Left kidney (tissue), 8 donors: ENCODE measurements around the gene RSPO3. TPM values are rescaled to one million over a fixed set of nuclear protein-coding genes. Genes with fewer than 3 reads are reported as not detected.
A peak's percentile ranks its signal among the peaks of the same experiment; 100 is the strongest.
"Not testable (repeated sequence)": the region's sequence is repeated elsewhere in the genome, so short reads cannot be mapped to it uniquely, and the experiment has no call there.

Experiments
- DNase-seq: peaks from one replicate; pipeline ENCODE4 v3.0.0-alpha.2; 2013
- long read RNA-seq, 8 donors: transcript quantifications; one replicate each; lab custom pipeline, GENCODE V29; 2026
- polyA plus RNA-seq: library from polyadenylated mRNA; unstranded; fragments of 120-200 nt; gene quantifications from one replicate; pipeline ENCODE4 v1.2.1, GENCODE V29; 2013; ENCODE audit not compliant: insufficient read length

The RSPO3 gene, protein sequence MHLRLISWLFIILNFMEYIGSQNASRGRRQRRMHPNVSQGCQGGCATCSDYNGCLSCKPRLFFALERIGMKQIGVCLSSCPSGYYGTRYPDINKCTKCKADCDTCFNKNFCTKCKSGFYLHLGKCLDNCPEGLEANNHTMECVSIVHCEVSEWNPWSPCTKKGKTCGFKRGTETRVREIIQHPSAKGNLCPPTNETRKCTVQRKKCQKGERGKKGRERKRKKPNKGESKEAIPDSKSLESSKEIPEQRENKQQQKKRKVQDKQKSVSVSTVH
- 26.7 TPM for polyA plus RNA-seq
- long read RNA-seq, donor 1, transcript RSPO3-201 (5 exons, 2,697 nt) = major isoform, 8 of 8 reads
- long read RNA-seq, donor 1, partial matches to known transcripts = 0 of 8 reads
- long read RNA-seq, donor 1, other reads (novel, unspliced or antisense) = 0 of 8 reads
- long read RNA-seq, donor 2, transcript RSPO3-201 (5 exons, 2,697 nt) = major isoform, 7 of 7 reads
- long read RNA-seq, donor 2, partial matches to known transcripts = 0 of 7 reads
- long read RNA-seq, donor 2, other reads (novel, unspliced or antisense) = 0 of 7 reads
- long read RNA-seq, donor 3, partial matches to known transcripts = 0 of 2 reads
- long read RNA-seq, donor 3, other reads (novel, unspliced or antisense) = 0 of 2 reads
- long read RNA-seq, donor 4 = 0 reads
- long read RNA-seq, donor 5, partial matches to known transcripts = 0 of 1 reads
- long read RNA-seq, donor 5, other reads (novel, unspliced or antisense) = 0 of 1 reads
- long read RNA-seq, donor 6, transcript RSPO3-201 (5 exons, 2,697 nt) = major isoform, 6 of 6 reads
- long read RNA-seq, donor 6, partial matches to known transcripts = 0 of 6 reads
- long read RNA-seq, donor 6, other reads (novel, unspliced or antisense) = 0 of 6 reads
- long read RNA-seq, donor 7, transcript RSPO3-201 (5 exons, 2,697 nt) = major isoform, 9 of 14 reads
- long read RNA-seq, donor 7, partial matches to known transcripts = 5 of 14 reads
- long read RNA-seq, donor 7, other reads (novel, unspliced or antisense) = 0 of 14 reads
- long read RNA-seq, donor 8 = 0 reads

DNA sequence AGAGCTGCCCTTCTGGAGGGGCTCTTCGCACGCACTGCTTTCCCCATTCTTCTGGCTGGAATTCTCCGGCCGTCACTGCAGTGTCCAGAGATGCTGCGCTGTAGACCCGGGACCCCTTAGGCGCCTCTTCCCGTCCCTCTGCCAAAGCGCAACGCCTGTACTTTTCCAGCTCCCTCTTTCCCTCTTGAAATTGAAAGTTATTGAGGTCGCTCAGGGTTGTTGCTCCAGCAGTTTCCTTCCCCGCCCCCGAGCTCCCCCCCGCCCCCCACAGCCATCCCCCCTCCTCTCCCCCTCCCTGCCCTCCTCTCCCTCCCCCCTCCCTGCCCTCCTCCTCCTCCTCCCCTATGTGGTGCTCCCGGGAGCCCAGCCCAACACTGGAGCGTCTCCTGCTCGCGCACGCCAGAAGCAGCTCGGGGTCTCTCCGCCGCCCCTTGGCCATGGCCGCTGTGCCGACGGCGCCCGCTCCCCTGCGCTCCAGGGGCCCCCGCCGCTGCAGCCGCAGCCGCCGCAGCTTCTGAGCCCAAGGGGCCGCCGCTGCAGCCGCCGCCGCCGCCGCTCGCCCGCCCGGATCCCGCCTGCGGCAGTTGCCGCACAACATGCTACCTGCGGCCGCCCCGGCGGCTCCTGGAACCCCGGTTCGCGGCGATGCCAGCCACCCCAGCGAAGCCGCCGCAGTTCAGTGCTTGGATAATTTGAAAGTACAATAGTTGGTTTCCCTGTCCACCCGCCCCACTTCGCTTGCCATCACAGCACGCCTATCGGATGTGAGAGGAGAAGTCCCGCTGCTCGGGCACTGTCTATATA, at the start of gene RSPO3:
Gene RSPO3, plus strand, starts transcription at position 374 of the 804 bp plus-strand sequence. CDS start 522 bp downstream, outside the sequence.
- DNase-seq = peak; percentile 55

DNA sequence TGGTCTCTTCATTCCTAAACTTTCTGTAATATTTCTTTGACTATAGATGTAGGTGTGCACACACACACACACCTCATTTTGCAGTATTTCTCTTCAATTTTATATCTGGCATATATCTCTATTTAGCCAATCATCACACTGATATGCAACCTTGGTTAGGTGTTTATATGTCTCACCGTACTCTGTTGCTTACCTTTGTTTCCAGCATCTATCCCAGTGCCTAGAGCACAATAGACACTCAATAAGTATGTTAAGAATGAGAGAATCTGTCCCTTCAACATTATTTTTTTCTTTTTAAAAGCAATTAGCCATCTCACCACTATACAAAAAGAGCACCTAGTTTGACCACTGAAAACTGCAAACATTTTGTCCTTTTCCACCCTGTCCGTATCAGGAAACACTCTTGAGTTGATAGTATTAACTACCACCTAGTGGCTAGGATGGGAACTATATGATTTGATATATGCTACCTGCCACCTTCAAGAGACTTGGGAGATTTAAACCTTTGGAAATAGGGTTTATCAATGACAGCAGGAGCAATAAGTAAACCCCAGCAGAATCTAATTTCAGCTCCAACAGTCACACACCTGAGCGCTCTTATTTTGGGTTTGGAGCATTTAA, 48.7 kb upstream of the RSPO3 start:
- DNase-seq = peak; percentile 17

DNA sequence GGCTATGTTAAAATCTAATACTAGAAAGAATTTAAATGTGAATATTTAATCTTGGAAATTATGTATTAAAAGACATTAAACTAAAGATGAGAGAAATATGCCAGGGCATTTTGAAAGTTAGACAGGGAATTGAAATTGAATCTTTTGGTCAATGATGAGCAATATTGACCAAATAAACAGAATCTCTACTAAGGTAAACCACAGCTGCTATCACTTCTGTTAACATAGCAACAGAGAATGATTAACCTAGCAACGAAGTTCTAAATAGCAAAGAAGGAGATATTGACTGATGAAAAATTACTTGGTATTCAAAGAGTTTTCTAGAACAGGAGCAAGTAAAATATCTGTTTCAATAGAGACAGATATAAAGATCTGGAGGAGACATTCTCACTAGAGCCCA, 45.2 kb upstream of the RSPO3 start:
- DNase-seq = no peak

DNA sequence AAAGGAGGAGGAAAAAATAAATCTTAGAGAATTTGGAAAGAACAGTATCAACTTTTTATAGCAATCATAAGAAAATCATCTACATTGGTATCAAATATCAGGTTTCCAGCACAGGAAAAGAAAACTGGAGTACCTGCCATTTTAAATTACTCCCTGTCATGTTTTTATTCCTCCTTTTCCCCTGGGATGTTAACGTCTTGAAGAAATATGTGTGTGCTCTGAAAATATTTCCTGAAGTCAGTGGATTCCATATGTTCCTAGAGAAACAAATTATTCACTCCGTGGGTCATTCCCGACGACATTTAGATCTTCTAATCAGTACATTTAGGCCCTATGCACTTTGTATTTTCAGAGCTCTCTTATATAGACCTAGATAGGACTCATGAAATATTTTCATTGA, 42.0 kb upstream of the RSPO3 start:
- DNase-seq = no peak

DNA sequence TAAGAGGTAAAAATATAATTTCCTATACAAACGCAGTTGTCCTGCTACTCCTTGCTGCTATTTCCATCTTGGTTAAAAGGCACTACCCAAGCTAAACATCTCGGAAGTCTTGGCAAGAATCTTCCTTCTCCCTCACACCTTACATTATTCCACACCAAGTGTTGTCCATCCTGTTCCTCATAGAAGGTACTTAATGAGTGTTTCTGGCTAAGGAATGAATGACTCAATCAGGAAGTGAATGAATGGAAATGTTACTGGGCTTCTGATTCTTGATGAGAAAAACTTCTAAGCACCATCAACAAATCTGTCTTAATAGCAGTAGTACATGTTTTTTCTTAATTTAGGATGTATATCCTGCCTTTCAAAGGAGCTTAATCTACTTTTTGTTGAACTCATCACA, 40.6 kb upstream of the RSPO3 start:
- DNase-seq = no peak

DNA sequence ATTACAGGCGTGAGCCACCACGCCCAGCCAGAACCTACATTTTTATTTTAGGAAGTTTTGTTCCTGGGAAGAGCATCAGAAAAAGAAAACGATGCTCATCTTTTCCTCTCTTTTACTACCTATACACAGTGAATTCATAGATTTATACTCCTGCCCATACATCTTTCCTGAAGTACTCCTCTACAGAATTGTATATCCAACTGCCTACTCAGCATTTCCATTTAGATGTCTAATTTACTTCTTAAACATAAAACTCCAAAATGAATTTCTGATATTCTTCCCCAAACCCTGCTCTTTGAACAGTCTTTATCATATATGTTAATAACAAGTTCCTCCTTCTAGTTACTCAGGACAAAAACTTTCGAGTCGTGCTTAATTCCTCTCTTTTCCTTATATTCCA, 39.8 kb upstream of the RSPO3 start:
- no peak for DNase-seq

DNA sequence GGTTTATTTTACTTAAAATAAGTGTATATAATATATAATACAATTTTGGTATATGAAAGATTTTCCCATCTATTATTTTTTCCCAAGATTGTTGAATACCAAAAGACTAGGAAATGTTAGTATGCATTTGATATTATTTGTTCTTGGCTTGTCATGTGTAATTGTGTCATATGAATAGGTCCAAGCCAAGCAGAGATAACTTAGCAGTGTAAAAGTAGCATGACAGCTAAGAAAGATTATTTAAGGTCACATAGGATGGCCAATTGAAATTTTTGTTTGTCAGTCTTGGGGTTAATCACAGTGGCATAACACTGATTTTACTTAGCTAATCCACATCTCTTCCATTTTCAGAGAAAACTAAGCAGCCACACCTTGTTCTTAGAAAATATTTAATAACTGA, 38.8 kb upstream of the RSPO3 start:
- DNase-seq = no peak

DNA sequence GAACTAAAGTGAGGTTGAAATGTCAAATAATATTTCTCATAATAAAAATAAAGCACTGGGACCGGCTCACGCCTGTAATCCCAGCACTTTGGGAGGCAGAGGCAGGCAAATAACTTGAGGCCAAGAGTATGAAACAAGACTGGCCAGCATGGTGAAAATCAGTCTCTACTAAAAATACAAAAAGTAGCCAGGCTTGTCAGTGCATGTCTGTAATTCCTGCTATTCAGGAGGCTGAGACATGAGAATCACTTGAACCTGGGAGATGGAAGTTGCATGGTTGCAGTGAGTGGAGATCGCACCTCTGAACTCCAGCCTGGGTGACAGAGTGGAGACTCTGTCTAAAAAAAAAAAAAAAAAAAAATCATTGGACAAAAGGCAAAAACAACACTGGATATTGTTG, 38.4 kb upstream of the RSPO3 start:
- DNase-seq = no peak

DNA sequence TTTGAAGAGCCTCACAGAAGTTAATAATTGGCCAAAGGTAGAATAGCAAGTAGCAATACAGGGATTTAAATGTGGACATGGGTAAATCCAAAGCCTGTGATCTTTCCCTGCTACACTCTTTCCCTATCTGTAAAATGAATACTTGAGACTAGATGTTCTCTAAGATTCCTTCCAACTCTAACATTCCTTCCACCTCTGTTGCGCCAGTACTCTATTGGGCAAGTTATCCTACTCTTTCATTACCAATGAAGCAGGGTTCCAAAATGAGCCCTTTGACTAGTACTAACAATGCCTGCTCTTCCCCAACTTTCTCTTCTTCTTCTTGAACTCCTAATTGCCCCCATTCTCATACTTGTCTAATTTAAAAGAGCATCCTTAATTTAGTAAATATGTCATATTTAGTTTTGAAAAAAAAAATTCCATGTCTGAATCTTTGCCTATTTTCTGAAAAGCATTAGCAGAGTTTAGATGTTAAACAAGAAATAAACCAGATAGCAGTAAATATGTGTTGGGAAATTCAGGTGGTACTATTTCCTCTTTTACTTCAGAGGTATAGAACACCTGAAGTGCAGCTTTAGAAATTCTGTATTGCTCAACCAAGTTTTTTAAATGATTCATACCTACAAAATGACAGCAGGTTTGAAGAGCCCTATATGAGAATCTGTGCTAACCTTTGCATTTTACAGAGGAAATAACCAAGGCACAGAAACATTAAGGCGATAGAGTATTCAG, 35.1 kb upstream of the RSPO3 start:
- DNase-seq = no peak

DNA sequence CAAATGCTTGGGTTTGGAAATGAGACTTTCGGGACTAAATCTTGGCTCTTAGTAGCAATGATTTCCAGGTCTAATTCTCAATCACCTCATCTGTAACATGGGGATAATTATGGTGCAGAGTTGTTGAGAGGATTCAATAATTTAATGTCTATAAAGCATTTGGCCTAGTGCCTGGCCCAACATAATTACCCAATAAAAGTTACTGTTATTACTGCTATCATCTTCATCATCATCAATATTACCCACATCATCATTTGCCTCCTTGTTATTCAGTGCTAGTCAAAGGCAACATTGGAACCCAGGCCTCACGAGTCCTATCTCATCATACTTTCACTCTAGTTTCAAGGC, 34.5 kb upstream of the RSPO3 start:
- DNase-seq = no peak

DNA sequence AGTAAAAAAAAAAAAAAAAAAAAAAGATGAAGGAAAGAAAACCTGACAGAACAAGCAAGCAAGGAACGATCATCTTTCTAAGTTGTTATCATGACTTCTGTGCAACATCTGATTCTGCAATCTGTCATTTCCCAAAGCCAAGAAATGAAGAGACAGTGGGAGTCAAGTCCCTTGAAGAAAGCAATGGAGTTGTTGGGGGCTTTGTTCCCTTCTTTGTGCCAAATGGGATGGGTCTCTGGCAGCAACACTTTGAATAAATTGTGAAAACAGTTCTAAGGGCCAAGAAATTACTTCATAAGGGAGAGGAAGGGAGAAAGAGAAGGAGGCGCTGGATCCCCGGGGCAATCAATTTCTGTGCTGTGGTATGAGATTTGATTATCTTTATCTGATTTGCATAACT, 33.3 kb upstream of the RSPO3 start:
- DNase-seq = no peak

DNA sequence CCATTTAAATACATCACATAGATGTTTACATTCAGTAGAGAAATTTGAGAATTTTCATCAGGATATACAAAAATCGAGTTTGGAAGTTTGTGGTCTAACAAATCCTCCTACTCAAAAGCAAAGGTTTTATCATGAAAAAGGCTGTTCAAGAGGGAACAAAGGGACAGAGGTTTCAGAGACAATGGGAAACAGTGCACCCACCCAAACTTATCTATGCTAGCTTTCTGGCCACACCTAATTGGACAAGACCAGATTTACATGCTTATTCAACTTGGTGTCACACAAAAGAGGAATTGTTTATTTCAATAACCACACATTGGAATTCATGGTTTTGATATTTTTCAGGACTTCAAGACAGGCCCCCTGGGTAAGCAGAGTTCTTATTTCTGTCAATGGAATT, 28.4 kb upstream of the RSPO3 start:
- no peak for DNase-seq

DNA sequence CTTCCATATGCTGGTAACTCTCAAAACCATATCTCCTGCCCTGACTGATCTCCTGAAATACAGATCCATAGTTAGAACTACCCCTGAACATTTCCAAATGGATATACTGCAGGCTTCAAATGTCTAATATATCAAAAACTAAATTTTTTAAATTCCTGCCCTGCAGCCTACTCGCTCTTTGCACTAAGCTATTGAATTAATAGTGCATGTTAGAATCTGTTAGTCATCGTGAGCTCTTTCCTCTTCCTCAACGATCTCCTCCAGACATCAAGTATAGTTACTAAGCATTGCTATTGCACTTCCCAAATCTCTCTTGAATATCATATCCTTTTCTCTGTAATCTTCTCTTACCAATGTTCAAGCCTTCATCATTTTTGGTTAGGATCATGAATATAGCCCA, 26.0 kb upstream of the RSPO3 start:
- DNase-seq = no peak

DNA sequence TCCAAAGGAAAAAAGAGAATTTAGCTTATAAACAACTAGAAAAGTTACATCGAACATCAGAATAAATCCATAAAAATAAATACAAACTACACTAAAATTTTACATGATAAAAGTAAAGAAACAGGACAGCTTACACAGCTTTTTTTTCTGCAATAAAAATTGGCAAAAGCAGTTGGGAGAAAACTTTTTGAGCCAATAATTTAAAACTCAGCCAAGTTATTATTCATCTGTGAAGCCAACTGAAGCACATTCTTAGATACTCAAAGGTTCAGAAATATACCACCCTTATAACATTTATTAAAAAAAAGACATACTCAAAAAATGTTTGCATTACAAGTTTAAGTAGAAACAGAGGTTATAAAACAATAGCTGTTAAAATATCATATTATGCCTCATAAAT, 23.7 kb upstream of the RSPO3 start:
- no peak for DNase-seq

DNA sequence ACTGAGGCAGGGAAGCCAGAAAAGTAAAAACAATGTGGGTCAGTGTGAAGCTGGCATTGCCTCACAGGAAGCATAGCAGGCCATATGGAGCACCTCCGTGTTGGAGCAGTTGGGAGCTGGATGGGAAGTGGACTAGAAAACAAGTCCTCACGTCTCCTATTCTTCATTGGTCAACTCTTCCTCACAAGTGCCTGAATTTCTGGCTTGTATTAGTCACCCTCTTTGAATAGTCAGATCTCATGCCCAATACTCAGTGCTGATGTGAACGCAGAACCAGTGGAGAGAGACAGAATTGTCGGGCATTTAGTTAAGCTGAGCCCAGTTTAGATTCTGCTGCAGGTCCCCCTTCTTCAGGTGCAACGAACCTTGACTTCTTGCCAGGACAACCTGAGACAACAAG, 22.3 kb upstream of the RSPO3 start:
- DNase-seq = no peak

DNA sequence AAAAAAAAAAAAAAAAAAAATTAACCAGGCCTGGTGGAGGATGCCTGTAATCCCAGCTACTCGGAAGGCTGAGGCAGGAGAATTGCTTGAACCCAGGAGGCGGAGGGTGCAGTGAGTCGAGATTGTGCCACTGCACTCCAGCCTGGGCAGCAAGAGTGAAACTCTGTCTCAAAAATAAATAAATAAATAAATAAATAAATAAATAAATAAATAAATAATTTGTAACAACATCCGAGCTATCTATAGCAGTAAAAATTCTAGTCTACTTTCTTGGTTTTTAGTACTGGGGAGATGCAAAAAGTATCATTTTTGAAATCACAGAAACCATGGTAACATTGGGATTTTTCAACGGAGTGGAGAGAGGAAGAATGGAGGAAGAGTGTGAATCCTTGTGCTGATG, 21.0 kb upstream of the RSPO3 start:
- not testable (repeated sequence) for DNase-seq

DNA sequence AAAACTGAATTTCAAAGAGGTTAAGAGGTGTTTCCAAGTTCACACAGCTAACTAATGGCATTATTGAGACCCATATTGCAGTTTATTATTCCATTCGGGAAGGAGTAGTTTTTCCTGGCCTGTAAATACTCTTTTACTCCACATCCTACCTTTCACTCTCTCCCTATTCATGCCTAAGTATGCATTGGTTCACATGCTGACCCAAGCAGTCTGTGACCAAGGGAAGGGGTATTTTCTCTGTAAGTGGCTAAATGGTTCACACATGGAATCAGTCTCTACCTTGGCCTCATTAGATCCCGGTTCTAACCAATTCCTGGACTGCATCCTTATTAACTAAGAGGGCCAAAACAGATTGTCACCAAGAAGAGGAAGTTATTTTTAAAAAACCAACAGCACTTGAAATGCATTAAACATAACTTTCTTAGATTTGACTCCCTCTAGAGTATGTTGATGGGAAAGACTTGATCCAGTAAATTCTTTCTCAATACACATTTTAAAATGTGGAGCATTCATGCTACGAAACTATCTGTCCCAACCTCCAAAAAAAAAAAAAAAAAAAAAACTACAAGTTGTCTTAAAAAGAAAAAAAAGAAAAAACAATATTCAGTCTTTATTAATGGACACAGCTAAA, 17.8 kb upstream of the RSPO3 start:
- DNase-seq = no peak

DNA sequence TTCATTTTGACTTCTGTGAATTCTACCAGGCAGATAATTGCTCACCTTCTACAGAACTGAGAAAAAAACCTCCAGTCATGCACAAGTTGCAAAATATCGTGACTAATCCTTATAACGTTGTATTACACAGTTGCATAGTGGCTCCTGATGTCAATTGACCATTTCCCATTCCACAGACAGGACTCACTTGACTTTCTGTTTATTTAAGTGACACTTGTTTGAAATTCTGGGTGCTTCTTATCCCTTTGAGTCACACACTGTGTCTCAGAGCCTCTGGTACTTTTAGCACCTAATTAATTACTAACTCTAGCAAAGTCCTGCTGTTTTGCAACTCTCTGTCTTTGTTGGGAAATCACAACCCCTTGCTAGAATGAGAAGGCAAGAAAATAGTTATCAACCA, 16.2 kb upstream of the RSPO3 start:
- DNase-seq = no peak

DNA sequence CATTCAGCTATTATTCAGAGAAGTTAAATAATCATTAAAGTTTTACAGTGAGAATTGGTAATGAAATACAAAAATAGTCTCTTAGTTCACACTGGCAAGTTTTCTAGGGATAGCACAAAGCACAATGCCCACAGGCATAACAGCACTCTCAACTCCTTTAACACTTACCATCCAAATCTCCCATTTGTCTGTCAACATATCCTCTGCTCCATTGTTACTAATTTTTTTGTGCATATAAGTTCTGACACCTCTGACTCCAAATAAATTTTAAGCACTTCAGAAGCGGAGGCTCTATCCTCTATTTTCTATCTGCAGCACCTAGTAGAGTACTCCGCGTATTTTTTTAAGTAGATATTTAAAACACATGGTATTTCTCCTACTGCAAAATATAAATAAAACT, 15.6 kb upstream of the RSPO3 start:
- no peak for DNase-seq

DNA sequence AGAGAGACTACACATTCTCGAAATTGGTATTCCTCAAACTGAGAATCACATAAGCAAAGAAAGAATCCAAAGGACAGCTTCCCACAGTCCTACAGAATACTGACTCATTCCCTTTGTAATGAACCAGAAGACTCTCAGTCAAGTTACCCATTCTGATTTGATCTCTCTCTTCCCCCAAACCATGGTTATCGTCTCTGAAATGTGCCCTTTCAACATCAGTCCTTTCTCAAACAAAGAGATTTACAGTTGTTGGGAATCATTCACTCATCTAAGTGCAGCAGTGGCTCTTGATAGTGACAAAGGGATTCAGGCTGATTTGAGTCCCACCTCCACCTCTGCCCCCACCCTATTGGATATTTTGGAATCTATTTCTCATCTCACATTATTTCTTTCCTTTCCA, 15.0 kb upstream of the RSPO3 start:
- DNase-seq = no peak

DNA sequence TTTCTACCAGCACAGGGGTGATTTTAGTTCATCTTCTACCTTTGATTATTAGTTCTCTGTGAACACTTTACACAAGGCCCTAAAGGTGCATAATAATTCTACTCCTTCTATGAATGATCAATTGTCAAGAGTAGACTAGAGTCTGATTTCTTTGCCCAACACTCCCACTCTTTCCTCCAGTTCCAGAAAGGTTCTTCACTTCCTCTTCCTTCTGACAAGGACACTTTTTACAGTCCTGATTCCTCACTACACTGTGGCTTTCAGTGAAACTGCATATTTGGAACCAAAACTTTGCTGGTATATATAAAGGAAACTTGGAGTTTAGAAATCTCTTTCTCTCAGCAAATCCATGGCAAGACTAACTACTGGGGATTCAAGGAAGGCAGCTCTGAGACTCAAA, 10.6 kb upstream of the RSPO3 start:
- DNase-seq = no peak
